Placental epithelial cell (primary cell): Measurements from ENCODE around the gene HOXC11. TPM values are rescaled to one million over a fixed set of nuclear protein-coding genes. Genes with fewer than 3 reads are reported as not detected.

ENCODE experiments used
- small RNA-seq: library from RNA; depleted of rRNA; stranded (forward); fragments of <200 nt; gene quantifications from one replicate; pipeline ENCODE3, GENCODE V24; 2012
- total RNA-seq: library from RNA; depleted of rRNA; stranded (reverse); fragments of >200 nt; gene quantifications from 2 replicates; pipeline ENCODE4 v1.2.3, GENCODE V29; 2012

The HOXC11 gene
- not detected in 2 replicates for total RNA-seq

DNA sequence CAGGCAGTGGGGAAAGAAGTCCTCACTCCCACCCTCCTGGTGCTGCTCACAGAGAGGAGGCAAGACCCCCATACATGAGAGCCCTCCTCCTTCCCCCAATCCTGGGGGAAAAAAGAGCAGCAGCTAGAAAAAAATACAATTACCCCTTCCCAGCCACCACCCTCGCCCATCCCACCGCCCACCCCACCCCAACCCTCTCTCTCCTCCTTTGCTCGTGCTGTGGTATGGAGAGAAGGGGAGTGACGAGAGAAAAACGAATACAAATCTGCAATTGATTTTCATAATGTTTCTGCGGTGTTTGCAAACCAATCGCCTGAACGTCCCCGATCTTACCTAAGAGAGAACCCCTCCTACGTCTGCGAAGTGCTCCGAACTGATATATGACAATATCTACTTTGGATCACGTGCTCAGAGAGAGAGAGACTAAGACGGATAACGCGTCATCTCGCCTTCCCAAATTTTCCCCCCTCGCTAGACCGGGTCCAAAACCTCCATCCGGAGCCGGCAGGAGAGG, at the start of gene HOXC11:
Gene HOXC11, plus strand, starts transcription at position 405 of the 514 bp plus-strand sequence. CDS start 116 bp downstream, outside the sequence.

DNA sequence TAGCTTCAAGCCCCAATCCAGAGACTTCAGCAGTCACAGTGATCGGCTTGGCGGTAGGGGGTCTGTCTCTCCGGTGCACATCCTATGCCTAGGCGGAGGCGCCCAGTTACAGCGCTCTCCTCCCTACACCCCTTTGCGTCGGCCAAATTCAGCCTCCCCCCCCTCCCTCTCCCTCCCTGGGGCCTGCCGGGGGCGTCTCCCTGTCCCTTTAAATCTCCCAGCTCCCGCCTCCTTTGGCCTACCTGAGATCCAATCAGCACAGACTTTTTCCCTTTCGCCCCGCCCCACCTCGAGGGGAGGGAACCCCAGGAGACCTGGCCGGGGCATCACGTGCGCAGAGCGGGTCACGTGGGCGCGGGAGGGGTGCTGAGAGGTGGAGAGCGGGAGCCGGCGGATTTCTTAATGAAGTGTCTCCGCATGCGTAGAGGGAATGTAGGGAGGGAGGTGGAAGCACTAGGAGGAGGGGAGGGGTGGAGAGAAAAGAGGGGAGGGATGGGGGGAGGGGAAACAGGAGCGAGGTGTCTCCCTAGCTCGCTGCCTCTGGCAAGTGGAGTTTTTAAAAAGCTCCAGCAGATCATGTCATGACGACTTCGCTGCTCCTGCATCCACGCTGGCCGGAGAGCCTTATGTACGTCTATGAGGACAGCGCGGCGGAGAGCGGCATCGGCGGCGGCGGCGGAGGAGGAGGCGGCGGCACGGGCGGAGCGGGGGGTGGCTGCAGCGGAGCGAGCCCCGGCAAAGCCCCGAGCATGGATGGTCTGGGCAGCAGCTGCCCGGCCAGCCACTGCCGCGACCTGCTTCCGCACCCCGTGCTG, 34.4 kb upstream of the HOXC11 start, which contains the start of gene HOXC13:
Gene HOXC13, plus strand, starts transcription at position 506 of the 815 bp plus-strand sequence. Its CDS starts 76 bp downstream, at position 582.

DNA sequence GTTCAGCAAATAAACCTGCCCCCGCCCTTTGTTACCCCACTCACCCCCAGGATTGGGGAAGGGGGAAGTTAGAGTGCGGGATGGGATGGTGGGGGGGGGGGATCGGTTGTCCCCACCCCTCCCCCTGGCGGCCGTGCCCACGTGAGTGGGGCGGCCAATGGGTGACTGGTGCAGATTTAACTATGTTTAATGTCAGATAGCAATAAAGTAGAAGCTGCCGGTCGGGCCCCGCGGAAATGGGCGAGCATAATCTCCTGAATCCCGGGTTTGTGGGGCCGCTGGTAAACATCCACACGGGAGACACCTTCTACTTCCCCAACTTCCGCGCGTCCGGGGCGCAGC, 18.3 kb upstream of the HOXC11 start, which contains the start of gene HOXC12:
Gene HOXC12, plus strand, starts transcription at position 210 of the 342 bp plus-strand sequence. Its CDS starts 27 bp downstream, at position 237.

DNA sequence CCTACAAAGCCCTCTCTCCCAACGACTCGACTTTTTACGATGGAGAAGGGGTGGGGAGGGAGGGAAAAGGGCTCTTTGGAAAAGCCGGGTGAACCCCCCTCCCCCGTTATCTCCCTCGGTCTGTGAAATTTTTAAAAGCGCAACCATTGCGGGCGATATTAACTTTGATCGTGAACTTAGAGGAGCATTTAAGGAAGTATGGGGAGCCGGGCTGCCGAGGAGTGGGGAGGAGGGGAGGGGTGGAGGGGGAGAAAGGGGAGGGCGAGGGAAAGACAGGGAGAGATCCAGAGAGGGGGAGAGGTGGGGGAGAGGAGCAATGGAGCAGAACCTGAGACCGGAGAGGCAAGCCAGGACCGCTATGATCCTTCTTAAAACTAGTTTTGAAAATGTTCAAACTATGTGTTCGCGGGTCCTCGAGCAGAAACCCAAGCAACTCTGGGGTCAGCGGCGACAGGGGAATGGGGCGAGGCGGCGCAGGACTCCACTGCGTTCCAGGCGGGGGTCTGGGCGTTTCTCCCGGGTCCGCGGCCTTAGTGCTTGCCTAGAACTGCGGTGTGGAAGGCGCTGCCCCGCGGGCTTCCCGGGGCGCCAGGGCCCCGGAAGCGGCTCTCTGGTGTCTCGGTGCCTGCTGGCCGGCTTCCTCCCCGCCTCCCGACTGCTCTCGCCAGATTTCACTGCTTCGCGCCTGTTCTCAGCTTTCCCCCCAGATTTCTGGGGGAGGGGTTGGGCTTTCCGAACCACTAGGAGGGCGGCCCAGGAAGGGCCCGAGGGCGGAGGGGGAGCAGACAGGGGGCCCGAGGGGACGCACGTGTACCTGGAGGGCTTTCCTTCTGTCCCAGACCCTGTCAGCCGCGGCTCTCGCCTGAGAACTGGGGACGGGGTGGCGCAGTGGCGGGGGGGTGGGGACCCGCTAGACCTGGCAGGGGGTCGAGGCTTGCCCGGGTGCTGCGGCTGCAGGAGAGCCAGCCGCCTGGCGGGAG, 1.4 kb downstream of the HOXC11 start, which contains the start of gene HOTAIR:
Gene HOTAIR, minus strand, starts transcription at position 871 of the 980 bp plus-strand sequence.

DNA sequence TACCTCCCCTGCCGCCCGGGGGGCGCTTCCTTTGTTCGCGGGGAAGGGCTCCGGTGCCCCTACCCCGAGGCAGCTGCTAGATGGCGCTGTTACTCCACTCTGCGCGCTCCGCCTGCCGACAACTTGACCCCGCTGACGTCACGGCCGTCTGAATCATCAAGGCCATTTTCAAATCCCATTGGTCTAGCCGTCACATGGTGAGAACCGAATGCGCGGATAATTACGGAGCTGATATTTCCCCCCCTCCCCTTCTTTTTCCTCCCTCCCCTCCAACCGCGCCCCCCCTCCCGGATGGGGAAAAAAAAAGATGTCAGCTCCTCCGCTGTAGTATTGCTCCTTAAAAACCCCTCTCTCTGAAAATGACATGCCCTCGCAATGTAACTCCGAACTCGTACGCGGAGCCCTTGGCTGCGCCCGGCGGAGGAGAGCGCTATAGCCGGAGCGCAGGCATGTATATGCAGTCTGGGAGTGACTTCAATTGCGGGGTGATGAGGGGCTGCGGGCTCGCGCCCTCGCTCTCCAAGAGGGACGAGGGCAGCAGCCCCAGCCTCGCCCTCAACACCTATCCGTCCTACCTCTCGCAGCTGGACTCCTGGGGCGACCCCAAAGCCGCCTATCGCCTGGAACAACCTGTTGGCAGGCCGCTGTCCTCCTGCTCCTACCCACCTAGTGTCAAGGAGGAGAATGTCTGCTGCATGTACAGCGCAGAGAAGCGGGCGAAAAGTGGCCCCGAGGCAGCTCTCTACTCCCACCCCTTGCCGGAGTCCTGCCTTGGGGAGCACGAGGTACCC, 12.2 kb downstream of the HOXC11 start, which contains the start of gene HOXC10:
Gene HOXC10, plus strand, starts transcription at position 246 of the 791 bp plus-strand sequence. Its CDS starts 114 bp downstream, at position 360.

DNA sequence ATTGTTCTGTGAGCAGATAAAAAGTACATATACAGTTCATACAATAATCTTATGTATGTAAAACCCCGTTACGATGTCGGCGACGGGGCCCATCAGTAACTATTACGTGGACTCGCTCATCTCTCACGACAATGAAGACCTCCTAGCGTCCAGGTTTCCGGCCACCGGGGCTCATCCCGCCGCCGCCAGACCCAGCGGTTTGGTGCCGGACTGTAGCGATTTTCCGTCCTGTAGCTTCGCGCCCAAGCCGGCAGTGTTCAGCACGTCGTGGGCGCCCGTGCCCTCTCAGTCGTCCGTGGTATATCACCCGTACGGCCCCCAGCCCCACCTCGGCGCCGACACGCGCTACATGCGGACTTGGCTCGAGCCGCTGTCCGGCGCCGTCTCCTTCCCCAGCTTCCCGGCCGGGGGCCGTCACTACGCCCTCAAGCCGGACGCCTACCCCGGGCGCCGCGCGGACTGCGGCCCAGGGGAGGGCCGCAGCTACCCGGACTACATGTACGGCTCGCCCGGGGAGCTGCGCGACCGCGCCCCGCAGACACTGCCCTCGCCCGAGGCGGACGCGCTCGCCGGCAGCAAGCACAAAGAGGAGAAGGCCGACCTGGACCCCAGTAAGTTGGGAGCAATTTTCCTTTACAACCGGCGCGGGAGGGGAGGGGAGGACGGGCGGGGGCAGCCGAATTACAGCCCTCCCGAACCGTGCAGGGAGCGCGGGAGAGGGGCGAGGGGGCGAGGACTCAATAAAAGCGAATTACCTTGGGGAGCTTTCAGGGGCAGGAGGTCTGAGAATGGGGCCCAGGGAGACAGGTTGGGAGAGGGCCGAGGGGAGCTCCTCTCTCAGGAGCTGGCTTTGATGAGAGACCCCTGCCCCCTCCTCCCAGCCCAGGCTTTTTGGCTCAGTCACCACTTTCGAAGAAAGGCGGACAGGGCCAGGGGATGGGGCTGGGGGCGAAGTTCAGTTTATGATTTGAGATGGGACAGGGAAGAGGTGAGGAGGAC, 27.5 kb downstream of the HOXC11 start, which contains the start of gene HOXC9:
Gene HOXC9, plus strand, starts transcription at position 46 of the 999 bp plus-strand sequence. Its CDS starts 28 bp downstream, at position 74.

Small RNAs within 50 kb of the gene (small RNA-seq; reads per million reads assigned to genes)
- gene AC012531.3 = not detected
- not detected for gene AC012531.4
- gene MIR196A2 = not detected
- not detected for gene RF01905
- not detected for gene RF01906

Other genes starting within 250 kb of the HOXC11 start
- 129 and 188 TPM in 2 replicates for gene CALCOCO1, start 245.7 kb upstream of the HOXC11 start, total RNA-seq
- gene CISTR, start 221.1 kb upstream of the HOXC11 start, total RNA-seq = not detected in 2 replicates
- 0.11 TPM in 1 of 2 replicates, not detected in the other for gene HOXC13, start 34.3 kb upstream of the HOXC11 start, total RNA-seq
- not detected in 2 replicates for gene HOXC12, start 18.2 kb upstream of the HOXC11 start, total RNA-seq
- gene HOTAIR, start 1.8 kb downstream of the HOXC11 start, total RNA-seq = not detected in 2 replicates
- not detected in 2 replicates for gene HOXC10, start 12.0 kb downstream of the HOXC11 start, total RNA-seq
- gene HOXC9, start 27.0 kb downstream of the HOXC11 start, total RNA-seq = 0.65 TPM in 1 of 2 replicates, not detected in the other
- 0.11 TPM in 1 of 2 replicates, not detected in the other for gene HOXC8, start 35.9 kb downstream of the HOXC11 start, total RNA-seq
- 0.11 and 1.2 TPM in 2 replicates for gene HOXC6, start 55.3 kb downstream of the HOXC11 start, total RNA-seq
- 0.22 and 0.79 TPM in 2 replicates for gene HOXC5, start 59.9 kb downstream of the HOXC11 start, total RNA-seq
- gene HOXC4, start 80.7 kb downstream of the HOXC11 start, total RNA-seq = 0.43 and 2.0 TPM in 2 replicates
- gene SMUG1, start 215.9 kb downstream of the HOXC11 start, total RNA-seq = 35.7 and 45.1 TPM in 2 replicates